T-helper 1 cell (primary cell): ENCODE results near the gene TANC2.

Experiments
- DNase-seq, 5 donors: peaks; one replicate each; pipeline ENCODE4 v3.0.0-alpha.2; 2012 to 2020

TANC2 gene

DNA sequence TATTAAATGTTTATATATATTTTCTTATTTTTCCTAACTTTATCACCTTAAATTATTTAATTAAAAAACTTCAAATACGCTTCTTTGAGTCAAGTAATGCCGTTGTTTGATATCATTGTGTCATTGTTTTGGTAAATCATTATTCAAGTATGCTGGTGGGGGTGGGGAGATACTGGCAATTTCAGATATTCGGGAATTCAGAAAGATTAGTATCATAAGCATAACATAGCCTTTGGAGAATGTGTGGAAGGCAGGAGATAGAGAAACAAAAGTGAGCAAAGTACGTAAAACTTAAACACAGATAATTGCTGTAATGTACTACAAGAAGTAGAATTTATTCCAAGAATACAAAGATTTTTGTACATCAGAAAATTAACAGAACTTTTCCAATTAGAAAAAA, 49.8 kb downstream of the TANC2 start:
- no peak for DNase-seq
